DMS53 treated with DMSO at 0.1 percent for 48 hours (cell line): ENCODE data around the gene G6PD.

ENCODE experiments used
- DNase-seq: peaks from one replicate; lab custom pipeline; 2025; ENCODE audit not compliant: unreplicated experiment; lab: John Stamatoyannopoulos, UW

G6PD gene

DNA sequence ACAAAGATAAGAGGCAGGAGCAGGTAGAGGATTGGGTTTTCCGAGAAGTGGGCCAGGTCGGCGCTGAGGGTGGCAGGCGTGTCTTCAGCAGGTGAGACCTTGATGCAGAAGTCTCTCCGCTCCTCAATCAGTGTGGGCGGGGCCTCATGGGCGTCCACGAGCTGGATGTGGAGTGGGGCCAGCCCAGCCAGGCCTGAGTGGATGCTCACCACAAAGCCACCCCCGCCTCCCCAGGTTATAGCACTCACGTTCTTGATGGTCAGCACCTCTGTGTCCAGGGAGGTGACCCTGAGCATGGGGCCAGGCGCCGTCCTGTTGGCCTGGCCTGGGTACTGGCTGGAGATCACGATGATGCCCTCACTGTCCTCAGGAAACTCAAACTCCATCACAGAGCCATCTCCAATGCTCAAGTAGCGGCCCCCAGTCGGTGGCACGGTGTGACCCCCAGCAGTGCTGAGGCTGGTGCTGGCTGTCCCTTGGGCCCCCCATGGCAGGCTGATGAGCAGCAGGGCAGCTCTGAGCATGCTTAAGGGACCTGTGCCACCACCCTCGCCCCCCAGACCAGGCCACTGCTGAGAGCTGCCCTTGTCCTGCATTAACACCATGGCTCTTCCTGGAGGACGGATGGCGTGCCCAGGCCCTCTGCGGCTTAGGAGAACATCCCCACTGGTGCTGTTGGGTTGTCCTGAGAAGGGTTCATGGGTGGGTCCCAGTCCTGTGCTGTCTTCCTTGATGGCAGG lies 58.1 kb downstream of the G6PD start:
- DNase-seq = no peak

DNA sequence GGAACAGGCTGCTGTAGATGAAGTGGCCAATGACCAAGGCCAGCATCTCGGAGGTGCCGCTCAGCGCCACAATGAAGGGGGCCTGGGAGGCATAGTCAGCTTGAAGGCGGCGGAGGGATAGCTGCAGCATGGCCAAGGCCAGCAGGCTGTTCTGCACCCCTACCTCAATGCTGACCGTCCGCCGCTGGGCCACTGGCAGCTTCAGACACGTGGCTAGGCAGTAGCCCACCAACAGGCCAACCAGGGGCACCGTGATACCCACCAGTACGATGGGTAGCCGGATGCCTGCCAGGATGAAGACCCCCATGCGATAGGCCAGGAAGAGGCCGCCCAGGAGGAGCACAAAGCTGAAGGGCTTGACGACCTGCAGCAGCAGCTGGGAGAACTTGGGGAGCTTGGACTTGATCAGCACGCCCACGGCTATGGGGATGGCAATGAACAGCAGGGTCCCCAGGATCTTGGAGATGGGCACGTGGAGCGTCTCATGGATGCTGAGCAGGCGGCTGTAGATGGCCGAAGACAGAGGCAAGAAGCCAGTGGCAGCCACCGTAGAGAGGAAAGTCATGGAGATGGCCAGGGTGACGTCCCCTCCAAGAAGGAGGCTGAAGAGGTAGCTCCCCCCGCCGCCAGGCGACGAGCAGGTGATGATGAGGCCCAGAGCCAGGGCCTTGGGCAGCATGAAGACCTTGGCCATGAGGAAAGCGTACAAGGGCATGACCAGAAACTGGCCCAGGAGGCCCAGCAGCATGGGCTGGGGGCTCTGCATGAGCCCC lies 58.9 kb downstream of the G6PD start:
- no peak for DNase-seq

DNA sequence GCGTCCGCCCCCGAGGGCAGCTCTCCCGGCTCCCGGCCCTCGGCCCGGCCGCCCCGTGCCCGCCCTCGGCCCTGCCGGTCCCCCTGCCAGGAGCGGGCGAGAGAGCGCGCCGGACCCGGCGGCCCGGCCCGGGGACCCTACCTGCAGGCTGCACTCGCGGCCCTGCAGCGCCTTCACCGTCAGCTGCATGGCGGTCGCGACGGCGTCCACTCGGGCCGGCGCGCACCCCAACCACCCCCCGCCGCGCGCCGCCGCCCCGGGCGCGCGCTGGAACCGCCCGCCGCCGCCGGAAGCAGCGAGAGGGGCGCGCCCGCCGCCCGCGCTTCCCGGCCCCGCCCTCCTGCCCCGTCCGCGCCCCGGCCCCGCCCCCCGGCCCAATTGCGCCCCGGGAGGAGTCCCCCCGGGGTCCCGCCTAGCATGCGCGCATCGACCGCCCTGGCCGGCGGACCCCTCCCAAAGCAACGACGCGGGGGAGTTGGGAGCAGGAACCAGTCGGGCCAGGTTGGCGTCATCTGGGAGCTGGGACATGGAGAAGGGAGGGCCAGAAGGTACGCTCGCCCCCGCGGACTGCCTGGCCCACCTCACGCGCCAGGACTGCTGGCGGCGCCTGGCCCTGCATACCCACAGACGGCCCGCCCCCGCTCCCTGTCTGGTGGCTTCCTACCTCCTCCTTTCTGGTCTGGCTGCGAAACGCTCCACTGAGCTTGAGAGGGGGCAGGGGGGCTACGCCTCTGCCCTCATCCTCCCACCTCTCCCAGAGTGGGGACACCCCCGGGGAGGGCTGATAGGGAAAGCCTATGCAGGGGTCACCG lies 60.0 kb downstream of the G6PD start, which contains the start of gene UBL4A:
Gene UBL4A (minus strand): TSS at position 220 of the 812 bp plus-strand sequence. CDS start 31 bp downstream, at position 189.
- peak; percentile 16 for DNase-seq

DNA sequence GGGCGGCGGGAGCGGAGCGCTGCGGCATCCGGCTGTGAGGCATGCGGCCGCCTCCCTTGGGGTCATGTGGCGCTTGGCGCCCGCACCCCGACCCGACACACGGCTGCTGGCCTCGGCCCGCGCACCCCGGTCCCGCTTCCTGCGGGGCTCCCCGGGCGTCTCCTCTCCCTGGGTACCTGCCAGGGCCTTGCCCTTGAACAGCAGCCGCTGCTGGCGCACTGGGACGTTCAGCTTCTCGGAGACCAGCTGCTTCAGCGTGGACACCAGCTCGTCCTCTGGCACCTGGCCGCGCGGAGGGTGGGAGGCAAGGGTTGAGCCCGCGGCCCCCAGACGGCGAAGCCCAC lies 60.6 kb downstream of the G6PD start:
- DNase-seq = no peak

DNA sequence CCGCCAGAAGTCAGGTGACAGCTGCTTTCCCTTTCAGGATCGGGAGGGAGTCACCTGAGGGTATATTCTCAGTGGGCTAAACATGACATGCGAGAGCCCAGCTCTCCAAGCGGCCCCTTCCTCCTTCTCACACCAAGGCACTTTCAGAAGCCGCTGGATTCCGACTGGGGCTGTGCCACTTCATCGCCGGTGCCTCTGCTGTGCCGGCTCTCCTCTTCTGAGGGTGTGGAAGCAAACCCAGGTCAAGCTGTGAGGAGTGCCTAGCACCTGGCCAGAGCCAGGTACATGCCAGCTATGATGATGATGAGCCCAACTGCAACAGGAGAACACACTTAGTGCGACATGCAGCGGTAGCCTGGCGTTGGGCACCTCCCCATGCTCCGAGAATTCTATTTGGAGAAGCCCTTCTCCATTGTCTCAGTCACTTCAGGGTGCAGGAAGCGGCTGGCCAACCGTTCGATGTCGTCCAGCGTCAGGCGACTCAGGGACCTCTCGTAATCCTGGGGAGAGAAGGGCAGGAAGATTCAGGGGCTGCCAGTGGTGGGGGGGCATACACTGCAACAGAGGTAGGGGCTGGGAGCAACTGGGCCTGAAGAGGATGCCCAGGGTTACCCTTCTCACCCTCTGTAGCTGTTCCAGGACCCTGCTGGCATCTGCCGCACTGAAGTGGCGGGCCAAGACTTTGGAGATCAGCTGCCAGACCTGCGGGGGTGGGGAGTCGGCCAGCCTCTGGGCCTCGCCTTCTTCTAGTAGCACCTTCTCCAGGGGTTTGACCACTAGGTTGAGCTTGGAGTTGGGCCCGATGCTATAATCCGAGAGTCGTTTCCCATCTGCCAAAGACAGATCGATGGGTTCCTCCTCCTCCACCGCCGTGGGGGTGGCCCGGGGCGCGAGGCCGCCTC lies 61.2 kb downstream of the G6PD start:
- DNase-seq = no peak

DNA sequence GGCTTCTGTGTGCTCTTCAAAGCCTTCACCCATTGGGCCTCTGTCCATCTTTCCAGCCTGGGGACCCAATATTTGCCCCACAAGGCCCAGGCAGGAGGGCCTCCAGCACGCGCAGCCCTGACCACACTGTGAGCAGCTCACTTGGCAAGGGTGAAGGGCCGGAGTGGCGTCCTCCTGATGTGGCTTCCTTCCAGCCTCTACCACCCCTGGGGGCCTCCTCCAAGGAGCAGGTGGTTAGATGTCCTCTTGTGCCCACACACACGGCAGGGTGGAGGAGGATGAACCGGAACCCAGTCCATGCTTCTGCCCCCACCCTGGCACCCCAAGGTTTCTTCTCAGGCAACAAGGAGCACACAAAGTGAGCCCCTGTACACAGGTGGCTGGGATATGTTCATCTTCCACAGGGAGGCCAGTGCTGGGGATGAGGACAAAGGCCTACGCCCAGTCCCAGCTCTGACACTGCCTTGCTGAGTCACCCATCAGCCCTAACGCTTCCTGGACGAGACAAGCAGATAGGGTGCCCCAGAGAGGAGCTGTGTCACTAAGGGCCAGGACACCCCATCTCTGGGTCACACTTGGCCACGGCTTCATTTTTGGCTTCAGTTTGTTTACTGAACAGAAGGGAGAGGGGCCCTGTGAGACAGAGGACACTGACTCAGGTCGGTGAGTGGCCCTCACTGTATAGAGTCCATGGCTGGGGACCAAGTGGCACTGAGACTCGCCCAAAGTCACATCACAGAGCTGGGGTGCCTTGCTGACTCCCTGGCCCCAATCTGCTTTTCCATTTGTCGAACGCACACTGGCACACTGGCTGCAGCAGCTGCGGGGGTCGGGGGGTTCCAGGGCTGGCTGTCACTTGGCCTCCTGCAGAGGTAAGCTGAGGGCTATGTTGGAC lies 62.1 kb downstream of the G6PD start:
- DNase-seq = no peak

DNA sequence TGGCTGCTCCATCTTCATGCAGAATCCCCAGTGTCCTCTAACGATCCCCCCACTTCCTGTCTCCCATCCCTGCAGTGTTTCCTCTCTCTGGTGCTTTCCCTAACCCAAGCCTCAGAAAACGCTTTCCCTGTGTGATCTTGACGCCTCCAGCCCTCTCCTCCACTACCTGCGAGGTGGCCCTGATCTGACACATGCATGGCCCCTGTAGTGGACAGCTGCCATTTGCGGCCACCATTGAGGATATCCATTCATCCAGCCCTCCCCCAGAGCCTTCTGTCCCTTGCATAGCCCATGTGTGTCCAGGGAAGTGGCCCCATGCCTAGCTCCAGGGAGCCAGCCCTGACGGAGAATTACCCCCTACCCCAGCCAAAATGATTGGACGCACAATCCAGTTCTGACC lies 63.3 kb downstream of the G6PD start:
- DNase-seq = no peak

DNA sequence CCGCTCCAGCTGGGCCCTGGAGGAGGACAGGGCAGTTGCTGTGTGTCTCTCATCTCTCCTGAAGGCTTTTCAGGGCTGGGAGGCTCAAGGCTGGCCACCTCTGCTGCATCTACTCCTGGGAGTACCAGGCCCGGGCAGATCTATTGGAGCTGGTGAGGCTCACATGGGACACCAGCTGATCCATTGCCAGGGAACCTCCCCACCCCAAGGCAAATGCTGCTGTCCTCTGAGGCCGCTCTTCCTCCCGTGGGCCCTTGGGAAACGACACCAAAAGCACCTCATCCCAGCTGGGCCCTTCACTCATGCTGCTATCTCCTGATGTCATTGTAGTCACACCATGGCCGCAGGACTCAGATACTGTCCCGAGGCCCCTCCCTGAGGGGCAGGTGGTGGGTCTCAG lies 63.9 kb downstream of the G6PD start:
- no peak for DNase-seq

DNA sequence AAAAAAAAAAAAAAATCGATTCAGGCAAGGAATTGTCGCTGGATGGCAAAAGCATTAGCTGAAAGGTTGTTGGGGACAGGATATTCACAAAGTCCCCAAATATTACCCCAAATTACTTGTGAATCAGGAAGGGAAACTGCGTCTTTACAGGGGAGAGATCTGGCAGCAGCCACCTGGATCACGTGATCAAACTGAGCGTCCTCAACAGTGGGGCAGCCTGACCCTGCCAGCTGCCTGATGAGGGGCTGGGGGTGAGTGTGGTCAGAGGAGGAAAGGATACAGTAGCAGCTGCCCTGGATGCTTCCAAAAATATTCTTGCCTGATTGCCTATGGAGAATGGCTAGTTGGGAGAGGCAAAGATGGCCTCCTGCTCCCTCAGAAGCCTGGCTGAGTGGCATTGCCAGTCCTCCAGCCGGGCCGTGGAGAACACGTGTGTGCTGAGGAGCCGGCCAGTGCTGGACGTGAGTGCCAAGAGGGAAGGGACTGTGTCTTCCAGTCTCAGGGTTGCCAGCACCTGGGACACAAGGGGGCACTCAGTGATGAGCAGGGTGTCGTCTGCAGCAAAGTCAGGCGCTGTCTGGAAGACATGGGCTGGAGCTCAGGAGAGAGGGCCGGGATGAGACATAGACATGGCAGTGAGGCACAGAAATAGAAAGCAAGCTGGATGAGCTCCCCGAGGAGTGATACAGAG lies 64.6 kb downstream of the G6PD start:
- no peak for DNase-seq
